ENCODE results near the gene MAN1B1.

Gene MAN1B1

GRCh38 chr9:137103206-137103999 is 16.6 kb downstream of the MAN1B1 start:
- Histone ChIP-seq H3K79me2 (ENCODE audit: low read length) (no peaks in the 10 kb centered on the region), H3K9ac (ENCODE audit: low read length) (no peak overlapping the region), H3K4me2 (ENCODE audit: low read depth, low read length) (no peak overlapping the region), H3K9me3 (replicated peaks; ENCODE audit: insufficient read depth, low read length) (no peaks in the 10 kb centered on the region), H3K27ac (ENCODE audit: low read length) (no peak overlapping the region), H3K36me3 (replicated peaks; ENCODE audit: insufficient read depth, low read length) (peaks cover 5% of the 10 kb centered on the region; the same call in 1 of the 2 replicates), H2AFZ (ENCODE audit: low read length) (no peak overlapping the region), H3K4me3 (ENCODE audit: low read length) (no peak overlapping the region), H3K9me2 (replicated peaks; ENCODE audit: insufficient read depth, low read length) (no peaks in the 10 kb centered on the region), H4K20me1 (ENCODE audit: insufficient read depth, low read length) (no peaks in the 10 kb centered on the region), H3K4me1 (ENCODE audit: low read length) (no peaks in the 10 kb centered on the region), H3F3A (ENCODE audit: insufficient read depth, low read length) (no peaks in the 10 kb centered on the region), H3K27me3 (replicated peaks; ENCODE audit: insufficient read depth, low read length) (no peaks in the 10 kb centered on the region)
- no peak for DNase-seq
- TF ChIP-seq EZH2phosphoT487 (IDR thresholded peaks at IDR 0.05; ENCODE audit: low read length), result no peak

GRCh38 chr9:137105814-137106661 is 19.3 kb downstream of the MAN1B1 start:
- no peaks in the 10 kb centered on the region for H3F3A ChIP-seq (ENCODE audit: insufficient read depth, low read length)

GRCh38 chr9:137106662-137107250 is 20.0 kb downstream of the MAN1B1 start:
- no peaks in the 10 kb centered on the region for H3K9me2 ChIP-seq (replicated peaks; ENCODE audit: insufficient read depth, low read length)
- no peak overlapping the region for H3K27ac ChIP-seq (ENCODE audit: low read length)
- no peak overlapping the region for H3K4me2 ChIP-seq (ENCODE audit: low read depth, low read length)
- H3K27me3 ChIP-seq (replicated peaks; ENCODE audit: insufficient read depth, low read length), result no peaks in the 10 kb centered on the region
- no peak for DNase-seq
- TF ChIP-seq CTCF (IDR thresholded peaks at IDR 0.05; ENCODE audit: low read length) (no peak), EZH2 (optimal IDR thresholded peaks at IDR 0.05; ENCODE audit: low read depth, low read length) (no peak), EZH2phosphoT487 (IDR thresholded peaks at IDR 0.05; ENCODE audit: low read length) (no peak)
- no peaks in the 10 kb centered on the region for H3F3A ChIP-seq (ENCODE audit: insufficient read depth, low read length)
- H3K9me3 ChIP-seq (replicated peaks; ENCODE audit: insufficient read depth, low read length), result no peaks in the 10 kb centered on the region
- H3K79me2 ChIP-seq (ENCODE audit: low read length), result no peaks in the 10 kb centered on the region
- no peak overlapping the region for H2AFZ ChIP-seq (ENCODE audit: low read length)
- peaks cover 4% of the 10 kb centered on the region; the same call in 1 of the 2 replicates for H3K36me3 ChIP-seq (replicated peaks; ENCODE audit: insufficient read depth, low read length)
- no peaks in the 10 kb centered on the region for H4K20me1 ChIP-seq (ENCODE audit: insufficient read depth, low read length)
- no peak overlapping the region for H3K9ac ChIP-seq (ENCODE audit: low read length)
- no peaks in the 10 kb centered on the region for H3K4me1 ChIP-seq (ENCODE audit: low read length)
- H3K4me3 ChIP-seq (ENCODE audit: low read length), result no peak overlapping the region

More at GRCh38 chr9:137105814-137106661, 19.3 kb downstream of the MAN1B1 start:
- no peak for TF ChIP-seq EZH2 (optimal IDR thresholded peaks at IDR 0.05; ENCODE audit: low read depth, low read length)
- no peak for TF ChIP-seq CTCF (IDR thresholded peaks at IDR 0.05; ENCODE audit: low read length)
- no peak for TF ChIP-seq EZH2phosphoT487 (IDR thresholded peaks at IDR 0.05; ENCODE audit: low read length)
- no peak overlapping the region for H3K4me3 ChIP-seq (ENCODE audit: low read length)
- no peaks in the 10 kb centered on the region for H4K20me1 ChIP-seq (ENCODE audit: insufficient read depth, low read length)
- H3K4me2 ChIP-seq (ENCODE audit: low read depth, low read length), result no peak overlapping the region
- no peaks in the 10 kb centered on the region for H3K9me3 ChIP-seq (replicated peaks; ENCODE audit: insufficient read depth, low read length)
- no peak overlapping the region for H3K9ac ChIP-seq (ENCODE audit: low read length)
- H3K4me1 ChIP-seq (ENCODE audit: low read length), result no peaks in the 10 kb centered on the region
- no peaks in the 10 kb centered on the region for H3K79me2 ChIP-seq (ENCODE audit: low read length)
- H3K27ac ChIP-seq (ENCODE audit: low read length), result no peak overlapping the region
- H3K27me3 ChIP-seq (replicated peaks; ENCODE audit: insufficient read depth, low read length), result no peaks in the 10 kb centered on the region
- no peak for DNase-seq
- no peak overlapping the region for H2AFZ ChIP-seq (ENCODE audit: low read length)
- peaks cover 5% of the 10 kb centered on the region; the same call in 1 of the 2 replicates for H3K36me3 ChIP-seq (replicated peaks; ENCODE audit: insufficient read depth, low read length)
- H3K9me2 ChIP-seq (replicated peaks; ENCODE audit: insufficient read depth, low read length), result no peaks in the 10 kb centered on the region

Measured in MM.1S (cell line).